HFFc6 (cell line): ENCODE measurements around the gene SYP. TPM values are rescaled to one million over a fixed set of nuclear protein-coding genes. Genes with fewer than 3 reads are reported as not detected.
A peak's percentile ranks its signal among the peaks of the same experiment; 100 is the strongest.

Experiments used
- DNase-seq: peaks from one replicate; pipeline ENCODE4 v3.0.0-alpha.2; 2018
- H3K27ac Mint-ChIP-seq: 2 replicates; pipeline ENCODE4 v1.8.0; 2020; ENCODE audit warnings: mild to moderate bottlenecking, mixed read lengths
- H3K27me3 Mint-ChIP-seq: 2 replicates; pipeline ENCODE4 v1.8.0; 2021; ENCODE audit warnings: mild to moderate bottlenecking, moderate library complexity, mixed read lengths; ENCODE audit not compliant: insufficient read depth
- H3K36me3 Mint-ChIP-seq: 2 replicates; pipeline ENCODE4 v1.8.0; 2021; ENCODE audit warnings: low read depth, mixed read lengths
- H3K4me1 Mint-ChIP-seq: 2 replicates; pipeline ENCODE4 v1.8.0; 2020; ENCODE audit warnings: low read depth, mixed read lengths
- H3K4me3 Mint-ChIP-seq: 2 replicates; pipeline ENCODE4 v1.8.0; 2020; ENCODE audit warnings: mild to moderate bottlenecking, moderate library complexity, mixed read lengths
- H3K9me3 Mint-ChIP-seq: 2 replicates; pipeline ENCODE4 v1.8.0; 2020; ENCODE audit warnings: mild to moderate bottlenecking, mixed read lengths
- CTCF ChIP-seq: fragments of 200-600 bp; sonication (generic); IDR thresholded peaks from 2 replicates; pipeline ENCODE4 v1.5.0; 2021; ENCODE audit warnings: antibody characterized with exemption, mild to moderate bottlenecking
- long read RNA-seq: library from polyadenylated mRNA; unstranded; transcript quantifications from one replicate; pipeline ENCODE4 v2.0.0, GENCODE V29; 2019
- total RNA-seq, 6 experiments: library from RNA; stranded (reverse); fragmentation: NEBNext Ultra II Directional; extraction: Animal tissue kit (Norgen Biotek cat#: 25700); gene quantifications; 2 replicates in 1 of 6; 3 replicates in 5 of 6; pipeline ENCODE4 v1.2.3, GENCODE V29; 2021

SYP gene
- total RNA-seq, result under 1 TPM; 0.11 to 0.34 (median 0.24) TPM
- long read RNA-seq, result 0 reads

- Mint-ChIP-seq H3K27me3 (peaks cover 2% of the 10 kb centered on the region; the same call in 1 of the 2 replicates), H3K4me3 (peak within 1 kb of the TSS; percentile 57), H3K36me3 (no peaks in the 10 kb centered on the region), H3K9me3 (no peaks in the 10 kb centered on the region), H3K4me1 (peaks cover 6% of the 10 kb centered on the region; the same call in 1 of the 2 replicates), H3K27ac (peak within 1 kb of the TSS; percentile 24; the same call in 1 of the 2 replicates)
- TF ChIP-seq CTCF, result no peak
- peak; percentile 81 for DNase-seq
Observed at GRCh38 chrX:49199906-49200771, at the start of gene SYP. TSS of gene SYP (minus strand) at chrX:49200193. CDS start at chrX:49200186, 7 bp downstream.

- H3K9me3 Mint-ChIP-seq, result no peaks in the 10 kb centered on the region
- no peak for TF ChIP-seq CTCF
- H3K36me3 Mint-ChIP-seq, result no peaks in the 10 kb centered on the region
- DNase-seq, result no peak
- H3K27ac Mint-ChIP-seq, result no peak overlapping the region
- H3K4me3 Mint-ChIP-seq, result no peak overlapping the region
- no peaks in the 10 kb centered on the region for H3K4me1 Mint-ChIP-seq
- no peaks in the 10 kb centered on the region; the same call in 1 of the 2 replicates for H3K27me3 Mint-ChIP-seq
Observed at GRCh38 chrX:49249616-49250015, 49.6 kb upstream of the SYP start.

- TF ChIP-seq CTCF, result no peak
- Mint-ChIP-seq H3K4me1 (no peaks in the 10 kb centered on the region), H3K9me3 (no peaks in the 10 kb centered on the region), H3K4me3 (no peak overlapping the region), H3K27me3 (no peaks in the 10 kb centered on the region; the same call in 1 of the 2 replicates), H3K27ac (no peak overlapping the region), H3K36me3 (peaks cover 2% of the 10 kb centered on the region; the same call in 1 of the 2 replicates)
- DNase-seq, result no peak
Observed at GRCh38 chrX:49249071-49249470, 49.1 kb upstream of the SYP start.

GRCh38 chrX:49247916-49248811, 48.2 kb upstream of the SYP start:
- no peaks in the 10 kb centered on the region for H3K4me1 Mint-ChIP-seq
- no peak overlapping the region for H3K4me3 Mint-ChIP-seq
- no peak for DNase-seq
- H3K27ac Mint-ChIP-seq, result no peak overlapping the region
- TF ChIP-seq CTCF, result no peak
- no peaks in the 10 kb centered on the region for H3K9me3 Mint-ChIP-seq
- peaks cover 5% of the 10 kb centered on the region; the same call in 1 of the 2 replicates for H3K36me3 Mint-ChIP-seq
- H3K27me3 Mint-ChIP-seq, result no peaks in the 10 kb centered on the region; the same call in 1 of the 2 replicates

- Mint-ChIP-seq H3K27ac (no peak overlapping the region), H3K9me3 (no peaks in the 10 kb centered on the region), H3K27me3 (no peaks in the 10 kb centered on the region; the same call in 1 of the 2 replicates), H3K36me3 (peaks cover 5% of the 10 kb centered on the region; the same call in 1 of the 2 replicates), H3K4me1 (peaks cover 6% of the 10 kb centered on the region), H3K4me3 (no peak overlapping the region)
- no peak for DNase-seq
- TF ChIP-seq CTCF, result no peak
Observed at GRCh38 chrX:49247346-49247745, 47.4 kb upstream of the SYP start.
